Measurements from ENCODE around the gene MATN4. TPM values are rescaled to one million over a fixed set of nuclear protein-coding genes. Genes with fewer than 3 reads are reported as not detected.

The MATN4 gene
- total and polyA plus RNA-seq, 2 of the 13 experiments (the other 11 are each of a cell fraction or from before 2014, with no cell fraction given), result not detected

DNA sequence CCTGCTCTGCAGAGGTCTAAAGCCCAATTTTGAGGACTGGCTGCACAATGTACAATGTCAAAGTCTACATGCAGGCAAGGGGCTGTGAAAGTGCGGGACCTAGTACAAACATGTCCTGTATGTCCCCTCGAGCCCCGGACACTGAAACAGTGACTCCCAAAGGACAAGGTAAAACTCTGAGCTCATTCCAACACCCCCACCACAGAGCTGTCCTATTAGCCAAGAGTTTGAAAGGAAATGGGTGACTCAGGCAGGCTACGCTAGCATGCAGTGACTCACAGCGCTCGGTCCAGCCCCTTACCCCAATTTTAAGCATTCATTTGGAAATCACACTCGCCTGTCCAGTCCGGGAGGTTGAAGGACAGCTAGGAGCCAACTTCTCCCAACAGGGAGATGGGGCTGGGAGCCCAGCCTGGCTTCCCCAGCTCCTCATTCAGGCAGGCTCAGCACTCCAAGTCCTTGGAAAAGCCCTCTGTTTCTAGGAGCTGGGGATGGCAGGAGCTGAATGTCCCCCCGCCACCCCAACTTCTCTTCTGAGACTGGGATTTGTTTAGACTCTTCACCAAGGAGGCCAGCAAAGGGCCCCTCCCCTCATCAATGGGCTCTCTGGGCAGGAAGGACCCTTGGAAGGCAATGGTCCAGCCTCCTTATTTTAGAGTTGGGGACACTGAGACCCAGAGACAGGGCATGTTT is 36.2 kb upstream of the MATN4 start (continued):
- peak; percentile 89 for TF ChIP-seq MED1 (CRISPR knock-in tag; IDR thresholded peaks at IDR 0.05)
- TF ChIP-seq HOXD1 (CRISPR knock-in tag; IDR thresholded peaks at IDR 0.05), result peak; percentile 78; the same call in 1 of the 2 replicates
- TF ChIP-seq ZNF432 (CRISPR knock-in tag; IDR thresholded peaks at IDR 0.05; ENCODE audit: borderline replicate concordance), result 0 out of 2 replicates have a peak, but pooled peaks have one; percentile 44
- peak; percentile 66 for TF ChIP-seq HNF4A (CRISPR knock-in tag; IDR thresholded peaks at IDR 0.05)
- TF ChIP-seq HMG20B (CRISPR knock-in tag; conservative IDR thresholded peaks at IDR 0.05), result peak; percentile 11; the same call in 1 of the 2 replicates
- TF ChIP-seq ZBTB43 (CRISPR knock-in tag; conservative IDR thresholded peaks at IDR 0.05), result no peak
- TF ChIP-seq SRF (IDR thresholded peaks at IDR 0.05; ENCODE audit: low read depth, low read length), result 0 out of 2 replicates have a peak, but pooled peaks have one; percentile 2
- peak; percentile 93; the same call in 1 of the 2 replicates for TF ChIP-seq ZNF598 (CRISPR knock-in tag; IDR thresholded peaks at IDR 0.05; ENCODE audit: borderline replicate concordance)
- TF ChIP-seq, protein P1, sequence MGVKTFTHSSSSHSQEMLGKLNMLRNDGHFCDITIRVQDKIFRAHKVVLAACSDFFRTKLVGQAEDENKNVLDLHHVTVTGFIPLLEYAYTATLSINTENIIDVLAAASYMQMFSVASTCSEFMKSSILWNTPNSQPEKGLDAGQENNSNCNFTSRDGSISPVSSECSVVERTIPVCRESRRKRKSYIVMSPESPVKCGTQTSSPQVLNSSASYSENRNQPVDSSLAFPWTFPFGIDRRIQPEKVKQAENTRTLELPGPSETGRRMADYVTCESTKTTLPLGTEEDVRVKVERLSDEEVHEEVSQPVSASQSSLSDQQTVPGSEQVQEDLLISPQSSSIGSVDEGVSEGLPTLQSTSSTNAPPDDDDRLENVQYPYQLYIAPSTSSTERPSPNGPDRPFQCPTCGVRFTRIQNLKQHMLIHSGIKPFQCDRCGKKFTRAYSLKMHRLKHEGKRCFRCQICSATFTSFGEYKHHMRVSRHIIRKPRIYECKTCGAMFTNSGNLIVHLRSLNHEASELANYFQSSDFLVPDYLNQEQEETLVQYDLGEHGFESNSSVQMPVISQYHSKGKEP (CRISPR knock-in tag; IDR thresholded peaks at IDR 0.05), result no peak
- 0 out of 2 replicates have a peak, but pooled peaks have one; percentile 30 for TF ChIP-seq ZNF205 (CRISPR knock-in tag; IDR thresholded peaks at IDR 0.05)
- TF ChIP-seq, protein P2, sequence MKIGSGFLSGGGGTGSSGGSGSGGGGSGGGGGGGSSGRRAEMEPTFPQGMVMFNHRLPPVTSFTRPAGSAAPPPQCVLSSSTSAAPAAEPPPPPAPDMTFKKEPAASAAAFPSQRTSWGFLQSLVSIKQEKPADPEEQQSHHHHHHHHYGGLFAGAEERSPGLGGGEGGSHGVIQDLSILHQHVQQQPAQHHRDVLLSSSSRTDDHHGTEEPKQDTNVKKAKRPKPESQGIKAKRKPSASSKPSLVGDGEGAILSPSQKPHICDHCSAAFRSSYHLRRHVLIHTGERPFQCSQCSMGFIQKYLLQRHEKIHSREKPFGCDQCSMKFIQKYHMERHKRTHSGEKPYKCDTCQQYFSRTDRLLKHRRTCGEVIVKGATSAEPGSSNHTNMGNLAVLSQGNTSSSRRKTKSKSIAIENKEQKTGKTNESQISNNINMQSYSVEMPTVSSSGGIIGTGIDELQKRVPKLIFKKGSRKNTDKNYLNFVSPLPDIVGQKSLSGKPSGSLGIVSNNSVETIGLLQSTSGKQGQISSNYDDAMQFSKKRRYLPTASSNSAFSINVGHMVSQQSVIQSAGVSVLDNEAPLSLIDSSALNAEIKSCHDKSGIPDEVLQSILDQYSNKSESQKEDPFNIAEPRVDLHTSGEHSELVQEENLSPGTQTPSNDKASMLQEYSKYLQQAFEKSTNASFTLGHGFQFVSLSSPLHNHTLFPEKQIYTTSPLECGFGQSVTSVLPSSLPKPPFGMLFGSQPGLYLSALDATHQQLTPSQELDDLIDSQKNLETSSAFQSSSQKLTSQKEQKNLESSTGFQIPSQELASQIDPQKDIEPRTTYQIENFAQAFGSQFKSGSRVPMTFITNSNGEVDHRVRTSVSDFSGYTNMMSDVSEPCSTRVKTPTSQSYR (CRISPR knock-in tag; IDR thresholded peaks at IDR 0.05; ENCODE audit: borderline replicate concordance), result peak; percentile 62; the same call in 1 of the 2 replicates
- peak; percentile 47 for TF ChIP-seq ZNF883 (CRISPR knock-in tag; IDR thresholded peaks at IDR 0.05; ENCODE audit: not compliant biosample characterization)
- TF ChIP-seq, protein P3, sequence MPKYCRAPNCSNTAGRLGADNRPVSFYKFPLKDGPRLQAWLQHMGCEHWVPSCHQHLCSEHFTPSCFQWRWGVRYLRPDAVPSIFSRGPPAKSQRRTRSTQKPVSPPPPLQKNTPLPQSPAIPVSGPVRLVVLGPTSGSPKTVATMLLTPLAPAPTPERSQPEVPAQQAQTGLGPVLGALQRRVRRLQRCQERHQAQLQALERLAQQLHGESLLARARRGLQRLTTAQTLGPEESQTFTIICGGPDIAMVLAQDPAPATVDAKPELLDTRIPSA (CRISPR knock-in tag; IDR thresholded peaks at IDR 0.05; ENCODE audit: borderline replicate concordance), result no peak
- peak; percentile 80; the same call in 1 of the 2 replicates for TF ChIP-seq ZNF570 (CRISPR knock-in tag; IDR thresholded peaks at IDR 0.05; ENCODE audit: borderline replicate concordance)
- TF ChIP-seq, protein P4, sequence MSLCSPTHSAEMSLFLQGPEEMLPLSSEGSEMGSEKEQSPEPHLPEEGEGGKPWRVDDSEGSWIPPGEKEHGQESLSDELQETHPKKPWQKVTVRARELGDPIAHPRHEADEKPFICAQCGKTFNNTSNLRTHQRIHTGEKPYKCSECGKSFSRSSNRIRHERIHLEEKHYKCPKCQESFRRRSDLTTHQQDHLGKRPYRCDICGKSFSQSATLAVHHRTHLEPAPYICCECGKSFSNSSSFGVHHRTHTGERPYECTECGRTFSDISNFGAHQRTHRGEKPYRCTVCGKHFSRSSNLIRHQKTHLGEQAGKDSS (CRISPR knock-in tag; IDR thresholded peaks at IDR 0.05; ENCODE audit: borderline replicate concordance, low read depth), result no peak; the same call in 1 of the 2 replicates
- TF ChIP-seq RARA (CRISPR knock-in tag; IDR thresholded peaks at IDR 0.05), result peak; percentile 56
- TF ChIP-seq RFXAP (CRISPR knock-in tag; IDR thresholded peaks at IDR 0.05; ENCODE audit: borderline replicate concordance), result peak; percentile 64; the same call in 1 of the 2 replicates
- peak; percentile 97 for TF ChIP-seq ZNF121 (CRISPR knock-in tag; IDR thresholded peaks at IDR 0.05)
- peak; percentile 62; the same call in 1 of the 2 replicates for TF ChIP-seq ZNF274 (CRISPR knock-in tag; IDR thresholded peaks at IDR 0.05)
- TF ChIP-seq CENPT (CRISPR knock-in tag; IDR thresholded peaks at IDR 0.05; ENCODE audit: low read depth), result no peak
- peak; percentile 54; the same call in 1 of the 2 replicates for TF ChIP-seq ZNF652 (CRISPR knock-in tag; IDR thresholded peaks at IDR 0.05; ENCODE audit: borderline replicate concordance, low read depth)
